Forelimb muscle (tissue), 1 donor: ENCODE data around the gene ANGPTL2. TPM values are rescaled to one million over a fixed set of nuclear protein-coding genes. Genes with fewer than 3 reads are reported as not detected.

Experiments
- DNase-seq: peaks from one replicate; pipeline ENCODE4 v3.0.0-alpha.2; 2013; ENCODE audit warnings: low read depth
- polyA plus RNA-seq: library from polyadenylated mRNA; unstranded; fragments of 120-200 nt; gene quantifications from one replicate; pipeline ENCODE4 v1.2.1, GENCODE V29; 2013; ENCODE audit not compliant: insufficient read length

ANGPTL2 gene
- polyA plus RNA-seq, 1 donor: 63.6 TPM

GRCh38 chr9:127096208-127096607, 26.2 kb downstream of the ANGPTL2 start:
- DNase-seq: peak; percentile 64

DNA sequence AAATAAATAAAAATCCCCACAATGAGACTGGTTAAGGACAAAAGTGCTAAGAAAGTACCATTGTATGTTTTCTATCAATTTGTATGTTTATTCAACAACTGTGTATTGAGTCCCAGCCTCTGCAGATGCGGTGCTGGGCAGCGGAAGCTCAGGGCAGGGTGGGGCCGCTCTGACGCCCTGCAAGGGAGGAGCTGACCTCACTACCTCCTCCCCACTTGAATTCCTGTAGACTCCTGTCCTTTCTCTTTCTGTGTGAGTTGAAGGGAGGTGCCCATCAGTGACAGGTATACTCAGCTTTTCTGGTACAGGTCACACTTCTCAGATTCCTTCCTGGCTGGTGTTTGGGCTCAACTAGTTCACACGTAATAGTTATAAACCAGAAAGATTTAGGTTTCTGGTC, 27.0 kb downstream of the ANGPTL2 start:
- DNase-seq: no peak

DNA sequence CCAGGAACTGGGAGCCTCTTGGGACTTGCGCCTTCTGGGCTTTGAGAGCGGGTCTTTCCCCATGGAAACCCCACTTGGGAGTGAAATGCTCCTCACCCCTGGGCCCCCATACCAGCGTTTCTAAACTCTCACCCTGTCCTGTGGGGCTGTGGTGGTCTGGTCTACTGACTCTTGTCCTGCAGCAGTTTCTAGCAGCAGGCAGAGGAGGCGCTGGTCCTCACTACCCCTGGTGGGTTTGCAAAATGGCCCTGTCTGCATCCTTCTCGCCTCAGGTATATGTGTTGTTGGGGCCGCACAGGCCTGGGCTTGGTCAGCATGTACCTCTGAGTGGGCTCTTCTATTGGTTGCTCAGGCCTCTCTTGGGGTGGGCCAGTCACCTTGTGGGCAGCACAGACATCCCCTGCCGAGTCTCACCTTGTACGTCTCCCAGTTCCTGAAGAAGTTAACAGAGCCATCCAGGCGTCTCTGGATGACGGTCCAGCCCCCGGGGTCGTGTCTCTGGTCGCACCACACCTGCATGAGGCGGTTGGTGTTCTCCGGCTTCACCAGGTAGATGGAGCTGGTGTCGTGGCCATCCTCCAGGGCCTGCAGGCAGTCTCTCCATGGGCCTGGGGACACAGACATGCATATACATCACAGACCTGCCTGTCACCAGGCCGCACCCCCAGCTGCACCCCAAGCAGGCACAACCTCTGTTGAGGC, 29.0 kb downstream of the ANGPTL2 start:
- no peak for DNase-seq

GRCh38 chr9:127092041-127092608, 30.3 kb downstream of the ANGPTL2 start:
- no peak for DNase-seq

GRCh38 chr9:127091526-127091925, 30.9 kb downstream of the ANGPTL2 start:
- DNase-seq: no peak

DNA sequence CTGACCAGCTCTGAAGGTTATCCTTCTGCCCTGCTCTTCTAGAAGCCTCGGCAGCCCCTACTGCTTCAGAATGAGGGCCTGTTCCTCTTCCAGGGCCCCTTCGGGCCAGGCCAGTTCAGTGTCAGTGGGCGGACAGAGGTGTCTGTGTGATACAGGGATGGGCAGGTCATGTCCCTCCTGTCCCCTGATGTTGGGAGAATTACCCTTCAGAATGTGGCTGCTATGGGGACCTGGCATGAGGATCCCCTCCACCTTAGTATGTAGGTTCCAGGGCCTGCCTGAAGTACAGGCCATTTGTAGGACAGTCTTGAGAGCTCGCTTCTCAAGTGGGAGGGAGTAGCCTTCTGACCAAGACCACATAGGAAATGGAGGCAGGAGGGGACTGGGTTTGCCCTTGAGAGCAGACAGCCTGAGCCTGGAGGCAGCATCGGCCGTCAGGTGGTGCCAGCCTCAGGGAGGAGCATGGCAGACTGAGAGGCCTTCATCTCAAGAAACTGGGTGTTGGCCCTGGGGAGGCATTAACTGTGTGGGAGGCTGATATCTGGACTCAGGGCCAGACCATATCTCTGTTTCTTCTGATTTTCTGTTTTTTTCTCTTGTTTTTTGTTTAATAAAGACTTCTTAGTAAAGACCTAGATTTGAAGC, 32.0 kb downstream of the ANGPTL2 start:
- no peak for DNase-seq

DNA sequence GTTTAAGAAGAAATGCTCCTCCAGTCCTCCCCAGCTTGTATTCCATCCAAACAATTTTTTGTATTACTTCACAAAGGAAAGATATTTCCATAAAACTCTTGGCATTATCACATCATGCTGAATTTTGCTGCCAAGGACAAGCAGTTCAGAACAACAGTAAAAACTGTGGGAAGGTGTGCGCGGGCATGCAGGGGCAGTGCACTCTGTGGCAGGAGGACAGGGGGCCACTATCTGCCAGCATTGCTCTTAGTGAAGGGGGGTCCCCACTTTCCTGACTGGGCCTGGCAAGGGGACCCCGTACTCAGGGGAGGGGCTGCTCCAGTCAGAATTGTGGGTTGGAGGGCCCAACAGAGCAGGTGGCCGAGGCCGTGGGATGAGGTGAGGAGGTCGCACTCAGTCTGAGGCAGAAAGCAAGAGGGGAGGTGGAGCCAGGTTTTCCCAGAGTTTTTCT, 32.8 kb downstream of the ANGPTL2 start:
- DNase-seq: no peak

DNA sequence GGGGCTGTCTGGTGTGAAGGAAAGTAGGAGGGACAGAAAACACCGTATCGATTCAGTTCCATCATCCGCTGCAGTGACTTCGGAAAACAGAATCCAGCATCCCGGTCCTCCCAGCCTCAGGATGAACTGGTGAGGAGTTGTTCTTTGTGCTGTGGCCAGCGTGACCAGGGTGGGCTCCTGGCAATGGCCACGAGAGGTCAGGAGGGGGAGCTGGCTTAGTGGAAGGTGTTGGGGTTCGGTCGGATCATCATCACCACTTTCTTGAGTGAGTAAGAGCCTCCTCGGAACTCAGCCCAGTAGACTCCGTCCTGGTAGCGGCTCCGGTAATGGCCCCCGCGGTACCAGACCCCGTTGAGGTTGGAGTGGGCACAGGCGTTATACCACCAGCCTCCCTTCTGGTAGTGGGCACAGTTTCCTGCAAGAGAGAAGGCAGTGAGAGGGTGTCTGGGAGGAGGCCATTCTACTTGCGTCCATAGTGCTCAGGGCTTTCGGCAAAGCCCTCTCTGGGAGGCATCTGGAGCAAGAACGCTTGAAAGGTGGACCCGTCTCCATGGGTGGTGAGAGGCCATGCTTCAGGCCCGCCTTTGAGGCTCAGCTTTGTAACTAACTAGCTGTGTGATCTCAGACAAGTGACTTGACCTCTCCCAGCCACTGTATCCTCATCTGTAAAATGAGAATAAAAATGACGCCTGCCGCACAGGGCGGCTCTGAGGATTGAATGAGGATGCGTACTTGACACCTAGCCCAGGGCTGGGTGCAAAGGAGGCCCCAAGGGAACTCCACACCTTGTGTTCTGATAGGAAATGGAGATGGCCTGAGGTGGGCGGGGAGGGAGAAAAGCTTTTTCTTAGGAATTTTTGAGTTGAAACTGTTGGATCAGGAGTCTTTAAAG, 33.5 kb downstream of the ANGPTL2 start:
- no peak for DNase-seq

DNA sequence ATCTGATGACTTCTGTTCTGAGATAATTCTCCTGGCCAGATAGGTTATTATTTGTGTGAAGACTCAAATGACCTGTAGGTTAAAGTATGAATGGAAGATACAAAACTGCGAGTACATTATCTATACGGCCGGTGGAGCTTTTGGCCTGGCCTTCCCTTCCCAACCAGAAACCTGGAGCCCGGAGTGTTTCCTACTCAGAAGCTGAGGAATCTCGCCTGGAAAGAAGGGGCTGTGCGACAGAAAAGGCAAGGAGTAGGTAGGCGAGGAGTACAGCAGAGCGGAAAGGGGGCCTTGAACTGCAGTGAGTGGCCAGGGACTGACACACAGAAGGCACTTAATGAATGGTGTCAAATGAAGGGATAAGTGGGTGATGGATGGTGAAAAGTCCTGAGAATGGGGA, 34.6 kb downstream of the ANGPTL2 start:
- DNase-seq: no peak

GRCh38 chr9:127087411-127087810, 35.0 kb downstream of the ANGPTL2 start:
- DNase-seq: no peak

GRCh38 chr9:127086771-127087170, 35.7 kb downstream of the ANGPTL2 start:
- DNase-seq: no peak

- DNase-seq: no peak
Observed at GRCh38 chr9:127085186-127085585, 37.2 kb downstream of the ANGPTL2 start.

DNA sequence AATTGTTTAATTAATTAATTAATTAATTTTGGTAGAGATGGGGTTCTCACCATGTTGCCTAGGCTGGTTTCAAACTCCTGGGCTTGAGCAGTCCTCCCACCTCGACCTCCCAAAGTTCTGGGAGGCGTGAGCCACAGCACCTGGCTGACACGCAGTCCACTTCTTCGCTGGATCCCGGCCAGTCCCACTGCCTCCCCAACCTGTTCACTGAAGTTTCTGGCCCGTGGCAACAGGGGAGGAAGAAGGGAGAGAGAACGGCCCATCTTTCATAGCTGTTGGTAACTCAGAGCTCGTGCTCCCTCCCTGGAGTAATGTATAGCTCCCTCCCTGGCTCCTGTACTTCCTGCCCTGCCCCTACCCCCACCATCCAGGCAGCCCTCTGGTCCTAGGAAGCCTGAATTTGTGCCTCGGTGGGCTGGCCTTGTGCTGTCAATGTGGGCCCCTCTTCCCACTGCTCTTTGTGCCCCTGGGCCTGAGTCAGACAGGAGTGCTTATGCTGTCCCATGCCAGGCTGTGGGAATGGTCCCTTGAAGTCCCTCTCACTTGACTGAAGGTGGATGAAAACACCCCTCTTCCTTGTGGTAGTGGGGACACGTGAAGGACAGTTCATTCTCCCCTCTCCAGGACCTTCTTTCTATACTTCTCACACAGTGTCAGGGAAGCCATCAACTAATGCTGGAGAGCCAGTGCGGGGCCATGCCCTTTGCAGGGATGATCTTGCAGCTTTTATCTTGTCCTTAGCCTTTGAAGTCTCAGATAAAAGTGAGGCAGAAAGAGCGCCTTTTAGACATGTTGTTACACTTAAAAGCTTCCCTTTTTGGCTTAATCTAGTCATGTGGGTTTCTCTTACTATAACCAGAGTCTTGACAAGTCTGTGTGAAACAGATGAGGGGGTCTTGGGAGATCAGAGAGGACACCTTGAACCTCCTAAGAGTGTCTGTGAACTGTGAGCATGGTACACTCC, 38.1 kb downstream of the ANGPTL2 start:
- no peak for DNase-seq

DNA sequence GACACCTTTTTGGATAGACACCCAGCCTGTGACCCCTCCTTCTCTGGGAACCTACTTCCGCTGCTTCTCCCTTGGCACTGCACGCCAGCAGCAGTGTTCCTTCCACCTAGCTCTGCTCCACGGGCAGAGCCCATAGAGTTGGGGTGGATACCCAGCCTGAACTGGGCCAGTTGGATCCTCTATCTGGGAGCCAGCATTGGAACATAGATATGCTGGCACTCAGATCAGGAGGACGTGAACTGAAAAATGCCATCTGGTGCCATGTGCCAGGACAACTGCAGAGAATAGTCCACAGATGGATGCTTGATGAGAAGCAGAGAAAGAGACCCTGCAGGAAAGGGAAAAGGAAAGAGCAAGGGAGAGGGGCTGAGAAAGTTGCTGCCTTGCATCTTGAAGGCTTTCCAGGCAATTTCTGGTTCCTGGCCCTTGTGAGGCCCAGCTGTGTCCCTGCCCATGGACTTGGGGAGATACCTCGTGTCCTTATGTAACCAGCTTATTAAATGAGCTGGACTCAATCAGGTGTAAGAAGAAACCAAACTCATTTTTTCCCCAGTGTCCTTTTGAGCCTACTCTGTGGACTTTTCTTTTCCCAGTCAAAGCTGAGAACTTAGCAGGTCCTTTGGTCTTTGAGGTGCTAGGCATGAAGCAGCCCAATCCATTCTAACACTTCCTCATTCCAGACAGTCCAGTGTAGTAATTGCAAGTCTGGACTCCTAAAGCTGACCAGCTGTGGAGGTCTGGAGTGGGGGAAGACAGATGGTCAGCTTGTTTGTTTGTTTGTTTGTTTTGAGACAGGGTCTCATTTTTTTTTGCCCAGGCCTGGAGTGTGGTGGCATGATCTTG, 39.1 kb downstream of the ANGPTL2 start:
- DNase-seq: no peak

DNA sequence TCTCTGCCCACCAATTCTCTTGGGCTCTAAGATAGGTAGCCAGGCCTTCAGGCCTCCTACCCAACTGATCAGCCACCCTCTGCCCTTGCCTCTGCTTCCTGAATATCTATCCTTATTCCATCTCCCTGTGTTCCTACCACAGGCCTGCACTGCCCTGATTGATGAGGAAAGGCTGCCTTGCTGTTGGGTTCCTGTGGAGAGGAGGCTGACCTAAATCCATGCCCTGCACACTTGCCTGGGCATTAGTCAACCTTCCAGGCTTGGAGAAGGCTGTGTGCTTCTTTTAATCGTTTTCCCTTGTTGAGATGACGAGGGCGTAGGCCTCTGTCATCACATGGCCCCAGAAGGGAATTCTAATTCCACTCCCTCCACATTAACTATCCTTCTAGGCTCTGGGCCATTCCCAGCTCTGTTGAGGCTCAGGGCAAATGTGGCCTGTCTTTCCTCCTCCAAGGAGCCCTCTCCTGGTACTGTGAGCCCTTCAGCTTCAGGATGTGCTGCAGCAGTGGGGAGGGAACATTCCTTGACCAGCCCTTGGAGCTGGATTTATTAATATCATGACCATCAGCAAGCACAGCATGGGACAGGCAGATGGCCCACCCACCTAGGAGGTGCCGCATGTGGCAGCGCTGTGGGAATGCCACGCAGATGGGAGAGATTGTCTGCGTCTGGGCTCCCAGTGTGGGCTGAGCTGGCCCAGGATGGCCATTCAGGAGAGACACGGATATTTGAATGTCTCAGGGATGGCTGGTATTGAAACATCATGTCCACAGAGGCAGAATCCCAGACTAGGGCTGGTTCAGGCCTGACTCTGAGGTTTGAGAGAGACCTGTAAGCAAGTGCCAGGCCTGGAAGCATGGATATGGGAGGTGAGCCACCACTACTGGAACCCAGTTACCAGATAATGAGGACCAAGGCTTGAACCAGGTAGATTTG, 40.9 kb downstream of the ANGPTL2 start:
- DNase-seq: no peak

- DNase-seq: no peak
Observed at GRCh38 chr9:127079446-127080140, 42.8 kb downstream of the ANGPTL2 start.

- no peak for DNase-seq
Observed at GRCh38 chr9:127078988-127079387, 43.4 kb downstream of the ANGPTL2 start.

GRCh38 chr9:127078336-127078735, 44.1 kb downstream of the ANGPTL2 start:
- DNase-seq: no peak
